GM21390 (cell line): ENCODE measurements around the gene MAST4.

Experiments
- ATAC-seq: cut with Tn5 transposase; IDR thresholded peaks from one replicate; pipeline ENCODE4 v1.9.1; 2021; ENCODE audit not compliant: unreplicated experiment

The MAST4 gene

GRCh38 chr5:66603164-66603563 is 7.0 kb downstream of the MAST4 start:
- no peak for ATAC-seq

GRCh38 chr5:66603881-66604280 is 7.7 kb downstream of the MAST4 start:
- ATAC-seq: no peak

GRCh38 chr5:66606713-66607112 is 10.5 kb downstream of the MAST4 start:
- no peak for ATAC-seq

GRCh38 chr5:66608501-66608900 is 12.3 kb downstream of the MAST4 start:
- ATAC-seq: no peak

- no peak for ATAC-seq
These were observed 13.4 kb downstream of the MAST4 start for GRCh38 chr5:66609615-66610014.

GRCh38 chr5:66612226-66612625 is 16.0 kb downstream of the MAST4 start:
- ATAC-seq: no peak

- no peak for ATAC-seq
These were observed 18.9 kb downstream of the MAST4 start for GRCh38 chr5:66615136-66615535.

- no peak for ATAC-seq
These were observed 19.7 kb downstream of the MAST4 start for GRCh38 chr5:66615894-66616293.

GRCh38 chr5:66616520-66617225 is 20.5 kb downstream of the MAST4 start:
- ATAC-seq: peak; percentile 4

- peak; percentile 69 for ATAC-seq
These were observed 21.2 kb downstream of the MAST4 start for GRCh38 chr5:66617226-66617861.

GRCh38 chr5:66617991-66618768 is 22.0 kb downstream of the MAST4 start:
- no peak for ATAC-seq

- ATAC-seq: no peak
These were observed 24.5 kb downstream of the MAST4 start for GRCh38 chr5:66620711-66621110.

- ATAC-seq: no peak
These were observed 25.0 kb downstream of the MAST4 start for GRCh38 chr5:66621146-66621545.

- ATAC-seq: no peak
These were observed 25.5 kb downstream of the MAST4 start for GRCh38 chr5:66621736-66622135.

- ATAC-seq: no peak
These were observed 32.4 kb downstream of the MAST4 start for GRCh38 chr5:66628561-66628960.

- ATAC-seq: no peak
These were observed 33.3 kb downstream of the MAST4 start for GRCh38 chr5:66629446-66629845.

GRCh38 chr5:66633754-66634153 is 37.6 kb downstream of the MAST4 start:
- ATAC-seq: no peak

GRCh38 chr5:66634601-66635000 is 38.4 kb downstream of the MAST4 start:
- no peak for ATAC-seq

GRCh38 chr5:66637994-66638393 is 41.8 kb downstream of the MAST4 start:
- no peak for ATAC-seq

- no peak for ATAC-seq
These were observed 42.8 kb downstream of the MAST4 start for GRCh38 chr5:66639037-66639436.

- ATAC-seq: no peak
These were observed 46.3 kb downstream of the MAST4 start for GRCh38 chr5:66642538-66642937.

GRCh38 chr5:66643387-66643786 is 47.2 kb downstream of the MAST4 start:
- no peak for ATAC-seq
